WTC11 (cell line): Measurements from ENCODE around the gene OCA2. TPM values are rescaled to one million over a fixed set of nuclear protein-coding genes. Genes with fewer than 3 reads are reported as not detected.

ENCODE experiments used
- ATAC-seq: fragments of 200-7000 bp; cut with Tn5 transposase; 2 replicates; pipeline ENCODE4 v1.10.0; 2021; ENCODE audit warnings: mild to moderate bottlenecking, moderate library complexity
- CTCF ChIA-PET: fragments of 300-600 bp; sonication (Branson Sonifier 250); formaldehyde crosslinking; loops from one replicate; lab custom pipeline; 2021; ENCODE audit warnings: antibody characterized with exemption; lab: Charles Lee
- POLR2A ChIA-PET: fragments of 350-600 bp; sonication (Branson Sonifier 250); formaldehyde crosslinking; loops from one replicate; lab custom pipeline; 2021; ENCODE audit warnings: antibody characterized with exemption; lab: Charles Lee
- DNase-seq: peaks from one replicate; pipeline ENCODE4 v3.0.0; 2021; ENCODE audit warnings: low spot score
- H3K27ac Mint-ChIP-seq: 2 replicates; pipeline ENCODE4 v1.8.0; 2021; ENCODE audit warnings: mixed read lengths
- H3K27me3 Mint-ChIP-seq: 2 replicates; pipeline ENCODE4 v1.8.0; 2021; ENCODE audit warnings: low read depth, mild to moderate bottlenecking, moderate library complexity, mixed read lengths
- H3K36me3 Mint-ChIP-seq: 2 replicates; pipeline ENCODE4 v1.8.0; 2021; ENCODE audit warnings: mixed read lengths
- H3K4me1 Mint-ChIP-seq: 2 replicates; pipeline ENCODE4 v1.8.0; 2022; ENCODE audit warnings: mixed read lengths
- H3K4me3 Mint-ChIP-seq: 2 replicates; pipeline ENCODE4 v1.8.0; 2021; ENCODE audit warnings: mild to moderate bottlenecking, moderate library complexity, mixed read lengths
- H3K9me3 Mint-ChIP-seq: 2 replicates; pipeline ENCODE4 v1.8.0; 2021; ENCODE audit warnings: mixed read lengths
- ATF1 ChIP-seq: sonication (generic); formaldehyde crosslinking; IDR thresholded peaks from 2 replicates; pipeline ENCODE4 v1.8.1; 2023; ENCODE audit warnings: mild to moderate bottlenecking, moderate library complexity, missing genetic modification reagents
- CBFB ChIP-seq: sonication (generic); formaldehyde crosslinking; IDR thresholded peaks from 2 replicates; pipeline ENCODE4 v1.8.1; 2022; ENCODE audit warnings: mild to moderate bottlenecking, low read depth, missing genetic modification reagents
- CREB1 ChIP-seq: sonication (generic); formaldehyde crosslinking; IDR thresholded peaks from 2 replicates; pipeline ENCODE4 v1.8.0; 2023; ENCODE audit warnings: mild to moderate bottlenecking, missing genetic modification reagents
- ELF4 ChIP-seq: sonication (generic); formaldehyde crosslinking; IDR thresholded peaks from 2 replicates; pipeline ENCODE4 v1.8.1; 2022; ENCODE audit warnings: low read depth, mild to moderate bottlenecking, moderate library complexity, missing genetic modification reagents
- EMX1 ChIP-seq: fragments of 250-450 bp; sonication (Bioruptor Pico); IDR thresholded peaks from 2 replicates; pipeline ENCODE4 v1.8.0; 2021; ENCODE audit warnings: mild to moderate bottlenecking
- FOXP1 ChIP-seq: sonication (generic); formaldehyde crosslinking; IDR thresholded peaks from 2 replicates; pipeline ENCODE4 v1.8.0; 2022; ENCODE audit warnings: missing genetic modification reagents, mild to moderate bottlenecking, moderate library complexity, borderline replicate concordance
- GRHL2 ChIP-seq: fragments of 250-450 bp; sonication (Bioruptor Pico); IDR thresholded peaks from 2 replicates; pipeline ENCODE4 v1.8.0; 2022; ENCODE audit warnings: mild to moderate bottlenecking, moderate library complexity; ENCODE audit not compliant: insufficient replicate concordance, severe bottlenecking
- GTF2I ChIP-seq: fragments of 250-450 bp; sonication (Bioruptor Pico); conservative IDR thresholded peaks from 2 replicates; pipeline ENCODE4 v1.4.0; 2021; ENCODE audit warnings: mild to moderate bottlenecking
- HMGA2 ChIP-seq: fragments of 250-450 bp; sonication (Bioruptor Pico); IDR thresholded peaks from 2 replicates; pipeline ENCODE4 v1.4.0; 2021; ENCODE audit warnings: mild to moderate bottlenecking, moderate library complexity
- MYBL2 ChIP-seq: sonication (generic); formaldehyde crosslinking; IDR thresholded peaks from 2 replicates; pipeline ENCODE4 v1.8.1; 2023; ENCODE audit warnings: mild to moderate bottlenecking, moderate library complexity, missing genetic modification reagents
- NFE2L1 ChIP-seq: sonication (generic); formaldehyde crosslinking; IDR thresholded peaks from 2 replicates; pipeline ENCODE4 v1.8.1; 2023; ENCODE audit warnings: missing genetic modification reagents
- NR1H2 ChIP-seq: sonication (generic); formaldehyde crosslinking; IDR thresholded peaks from 2 replicates; pipeline ENCODE4 v1.9.0; 2021; ENCODE audit warnings: mild to moderate bottlenecking, moderate library complexity, missing genetic modification reagents
- RORB ChIP-seq: fragments of 250-450 bp; sonication (Bioruptor Pico); IDR thresholded peaks from 2 replicates; pipeline ENCODE4 v1.9.0; 2021; ENCODE audit warnings: mild to moderate bottlenecking
- SMAD3 ChIP-seq: sonication (generic); formaldehyde crosslinking; IDR thresholded peaks from 2 replicates; pipeline ENCODE4 v1.8.0; 2022; ENCODE audit warnings: missing genetic modification reagents, mild to moderate bottlenecking, borderline replicate concordance
- SMAD4 ChIP-seq: sonication (generic); formaldehyde crosslinking; IDR thresholded peaks from 2 replicates; pipeline ENCODE4 v1.8.0; 2022; ENCODE audit warnings: mild to moderate bottlenecking, missing genetic modification reagents
- SOX15 ChIP-seq: fragments of 250-450 bp; sonication (Bioruptor Pico); IDR thresholded peaks from 2 replicates; pipeline ENCODE4 v1.9.0; 2021; ENCODE audit warnings: mild to moderate bottlenecking
- ZBTB21 ChIP-seq: sonication (generic); formaldehyde crosslinking; IDR thresholded peaks from 2 replicates; pipeline ENCODE4 v1.8.1; 2023; ENCODE audit warnings: mild to moderate bottlenecking, missing genetic modification reagents, borderline replicate concordance
- ZNF219 ChIP-seq: sonication (generic); formaldehyde crosslinking; IDR thresholded peaks from 2 replicates; pipeline ENCODE4 v1.8.0; 2023; ENCODE audit warnings: missing genetic modification reagents, mild to moderate bottlenecking, borderline replicate concordance
- ZNF232 ChIP-seq: sonication (generic); formaldehyde crosslinking; IDR thresholded peaks from 2 replicates; pipeline ENCODE4 v1.8.0; 2022; ENCODE audit warnings: mild to moderate bottlenecking, missing genetic modification reagents
- ZNF263 ChIP-seq: sonication (generic); formaldehyde crosslinking; IDR thresholded peaks from 2 replicates; pipeline ENCODE4 v1.8.1; 2022; ENCODE audit warnings: low read depth, mild to moderate bottlenecking, moderate library complexity, missing genetic modification reagents
- ZNF423 ChIP-seq: fragments of 250-450 bp; sonication (Bioruptor Pico); IDR thresholded peaks from 2 replicates; pipeline ENCODE4 v2.1.2; 2022; ENCODE audit warnings: mild to moderate bottlenecking, moderate library complexity
- total RNA-seq: library from RNA; stranded (reverse); gene quantifications from 3 replicates; pipeline ENCODE4 v1.2.3, GENCODE V29; 2021
- TF ChIP-seq, protein P1 (sequence below): sonication (generic); formaldehyde crosslinking; IDR thresholded peaks from 2 replicates; pipeline ENCODE4 v1.8.0; 2022; ENCODE audit warnings: mild to moderate bottlenecking, missing genetic modification reagents
- TF ChIP-seq, protein P2 (sequence below): sonication (generic); formaldehyde crosslinking; IDR thresholded peaks from 2 replicates; pipeline ENCODE4 v1.8.0; 2023; ENCODE audit warnings: missing genetic modification reagents
- TF ChIP-seq, protein P3 (sequence below): fragments of 250-450 bp; sonication (Bioruptor Pico); IDR thresholded peaks from 2 replicates; pipeline ENCODE4 v1.8.0; 2021; ENCODE audit warnings: mild to moderate bottlenecking
- TF ChIP-seq, protein P4 (sequence below): sonication (generic); formaldehyde crosslinking; IDR thresholded peaks from 2 replicates; pipeline ENCODE4 v1.8.1; 2022; ENCODE audit warnings: missing genetic modification reagents, borderline replicate concordance
- TF ChIP-seq, protein P5 (sequence below): sonication (generic); formaldehyde crosslinking; IDR thresholded peaks from 2 replicates; pipeline ENCODE4 v1.8.1; 2022; ENCODE audit warnings: mild to moderate bottlenecking, moderate library complexity, missing genetic modification reagents
- TF ChIP-seq, protein P6 (sequence below): sonication (generic); formaldehyde crosslinking; IDR thresholded peaks from 2 replicates; pipeline ENCODE4 v1.8.0; 2022; ENCODE audit warnings: mild to moderate bottlenecking, missing genetic modification reagents

Gene OCA2
- total RNA-seq, 1 experiment from 2014 or later: 0.39 TPM

DNA sequence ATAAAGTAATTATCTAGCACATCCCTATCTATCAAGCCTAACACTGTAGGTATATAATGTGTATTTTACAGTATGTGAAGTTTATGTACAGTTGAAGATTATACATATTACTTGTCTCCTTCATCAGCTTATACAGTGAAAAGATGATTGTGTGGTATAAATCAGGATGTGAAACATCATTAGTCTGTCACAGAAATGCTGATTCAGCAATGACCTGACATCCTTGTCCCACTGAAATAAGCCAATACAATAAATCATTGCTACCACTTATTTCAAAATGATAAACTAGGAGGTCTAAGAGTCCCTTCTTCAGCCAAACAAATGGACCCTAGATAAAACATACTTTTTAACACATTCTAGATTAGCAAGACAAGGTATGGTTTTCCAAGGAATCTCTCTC is 225.3 kb downstream of the OCA2 start:
- Mint-ChIP-seq H3K4me3 (no peak overlapping the region), H3K36me3 (no peaks in the 10 kb centered on the region), H3K27me3 (no peaks in the 10 kb centered on the region), H3K9me3 (no peaks in the 10 kb centered on the region), H3K4me1 (no peaks in the 10 kb centered on the region), H3K27ac (no peak overlapping the region)
- ChIA-PET CTCF (no interaction called here), POLR2A (no interaction called here)
- no peak for TF ChIP-seq NFE2L1 (CRISPR knock-in tag)
- no peak for TF ChIP-seq ATF1 (CRISPR knock-in tag)
- TF ChIP-seq, protein P1, sequence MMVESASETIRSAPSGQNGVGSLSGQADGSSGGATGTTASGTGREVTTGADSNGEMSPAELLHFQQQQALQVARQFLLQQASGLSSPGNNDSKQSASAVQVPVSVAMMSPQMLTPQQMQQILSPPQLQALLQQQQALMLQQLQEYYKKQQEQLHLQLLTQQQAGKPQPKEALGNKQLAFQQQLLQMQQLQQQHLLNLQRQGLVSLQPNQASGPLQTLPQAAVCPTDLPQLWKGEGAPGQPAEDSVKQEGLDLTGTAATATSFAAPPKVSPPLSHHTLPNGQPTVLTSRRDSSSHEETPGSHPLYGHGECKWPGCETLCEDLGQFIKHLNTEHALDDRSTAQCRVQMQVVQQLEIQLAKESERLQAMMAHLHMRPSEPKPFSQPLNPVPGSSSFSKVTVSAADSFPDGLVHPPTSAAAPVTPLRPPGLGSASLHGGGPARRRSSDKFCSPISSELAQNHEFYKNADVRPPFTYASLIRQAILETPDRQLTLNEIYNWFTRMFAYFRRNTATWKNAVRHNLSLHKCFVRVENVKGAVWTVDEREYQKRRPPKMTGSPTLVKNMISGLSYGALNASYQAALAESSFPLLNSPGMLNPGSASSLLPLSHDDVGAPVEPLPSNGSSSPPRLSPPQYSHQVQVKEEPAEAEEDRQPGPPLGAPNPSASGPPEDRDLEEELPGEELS (CRISPR knock-in tag): no peak
- TF ChIP-seq, protein P2, sequence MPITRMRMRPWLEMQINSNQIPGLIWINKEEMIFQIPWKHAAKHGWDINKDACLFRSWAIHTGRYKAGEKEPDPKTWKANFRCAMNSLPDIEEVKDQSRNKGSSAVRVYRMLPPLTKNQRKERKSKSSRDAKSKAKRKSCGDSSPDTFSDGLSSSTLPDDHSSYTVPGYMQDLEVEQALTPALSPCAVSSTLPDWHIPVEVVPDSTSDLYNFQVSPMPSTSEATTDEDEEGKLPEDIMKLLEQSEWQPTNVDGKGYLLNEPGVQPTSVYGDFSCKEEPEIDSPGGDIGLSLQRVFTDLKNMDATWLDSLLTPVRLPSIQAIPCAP (CRISPR knock-in tag): no peak
- no peak for TF ChIP-seq GTF2I (CRISPR knock-in tag)
- no peak for DNase-seq
- ATAC-seq: no peak

DNA sequence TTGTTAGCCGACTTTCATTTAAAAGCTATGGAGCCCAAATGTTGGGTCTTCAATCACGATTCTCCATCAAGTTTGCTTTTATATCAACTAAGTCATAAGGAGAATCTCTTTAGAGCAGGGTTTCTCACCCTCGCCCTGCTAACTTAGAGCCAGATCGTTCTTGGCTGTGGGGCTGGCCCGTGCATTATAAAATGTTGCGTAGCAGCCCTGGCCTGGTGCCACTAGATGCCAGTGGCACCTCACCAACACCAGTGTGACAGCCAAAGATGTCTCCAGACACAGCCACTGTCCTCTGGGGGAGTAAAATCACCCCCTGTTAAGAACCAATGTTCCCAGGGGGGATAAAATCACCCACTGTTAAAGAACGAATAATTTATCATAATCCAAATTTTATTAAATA is 226.1 kb downstream of the OCA2 start:
- no peak for DNase-seq
- no peak for TF ChIP-seq MYBL2 (CRISPR knock-in tag)
- TF ChIP-seq CREB1 (CRISPR knock-in tag): no peak
- no peak for TF ChIP-seq SOX15
- no peak for TF ChIP-seq ELF4 (CRISPR knock-in tag)
- no peak for TF ChIP-seq ZBTB21 (CRISPR knock-in tag)
- H3K27ac Mint-ChIP-seq: no peak overlapping the region
- no peaks in the 10 kb centered on the region for H3K36me3 Mint-ChIP-seq
- no peak overlapping the region for H3K4me3 Mint-ChIP-seq
- H3K27me3 Mint-ChIP-seq: no peaks in the 10 kb centered on the region
- peaks cover 3% of the 10 kb centered on the region for H3K4me1 Mint-ChIP-seq
- no peak for ATAC-seq
- no peaks in the 10 kb centered on the region for H3K9me3 Mint-ChIP-seq
- CTCF ChIA-PET: interaction anchor here (1.1 kb wide), 1 partner anchor 192 kb away, joined by 3 read pairs; no protein-coding TSS in a partner anchor
- POLR2A ChIA-PET: no interaction called here

DNA sequence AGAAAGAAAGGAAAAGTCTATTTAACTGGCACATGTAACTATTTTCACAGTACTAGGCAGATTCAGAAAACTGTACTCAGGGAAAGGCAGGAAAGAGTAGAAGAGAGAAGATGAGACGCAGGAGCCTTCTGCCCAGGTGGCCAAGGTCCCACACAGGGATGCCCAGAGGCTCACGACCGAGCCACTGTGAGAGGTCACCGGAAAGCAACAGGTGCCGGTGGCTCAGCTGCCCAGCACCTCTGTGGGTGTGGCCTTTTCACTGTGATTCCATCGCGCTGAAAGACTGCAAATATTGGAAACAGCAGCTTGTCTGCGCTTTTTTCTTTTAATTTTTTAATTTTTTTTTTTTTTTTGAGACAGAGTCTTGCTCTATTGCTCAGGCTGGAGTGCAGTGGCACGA is 226.8 kb downstream of the OCA2 start:
- Mint-ChIP-seq H3K4me3 (no peak overlapping the region), H3K4me1 (peaks cover 6% of the 10 kb centered on the region), H3K27ac (no peak overlapping the region)

DNA sequence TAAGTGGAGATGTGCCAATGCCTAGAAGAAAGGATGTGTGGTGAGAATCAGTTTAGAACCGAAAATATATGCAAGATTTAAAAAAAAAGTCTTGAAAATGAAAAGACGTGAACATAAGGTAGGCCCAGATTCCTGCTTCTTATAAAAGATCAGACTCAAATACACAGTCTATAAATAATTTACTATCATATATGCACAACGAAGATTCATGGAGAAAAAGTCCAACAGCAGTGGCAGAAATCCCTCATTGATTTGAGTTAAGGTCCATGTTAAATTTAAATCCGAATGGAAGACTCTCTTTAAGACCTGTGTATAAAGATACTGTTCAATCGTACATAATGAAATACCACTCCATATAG is 227.2 kb downstream of the OCA2 start:
- Mint-ChIP-seq H3K27ac (no peak overlapping the region), H3K36me3 (no peaks in the 10 kb centered on the region)
- POLR2A ChIA-PET: interaction anchor here (0.7 kb wide), 1 partner anchor 296 kb away, joined by 3 read pairs; no protein-coding TSS in a partner anchor
- TF ChIP-seq, protein P3, sequence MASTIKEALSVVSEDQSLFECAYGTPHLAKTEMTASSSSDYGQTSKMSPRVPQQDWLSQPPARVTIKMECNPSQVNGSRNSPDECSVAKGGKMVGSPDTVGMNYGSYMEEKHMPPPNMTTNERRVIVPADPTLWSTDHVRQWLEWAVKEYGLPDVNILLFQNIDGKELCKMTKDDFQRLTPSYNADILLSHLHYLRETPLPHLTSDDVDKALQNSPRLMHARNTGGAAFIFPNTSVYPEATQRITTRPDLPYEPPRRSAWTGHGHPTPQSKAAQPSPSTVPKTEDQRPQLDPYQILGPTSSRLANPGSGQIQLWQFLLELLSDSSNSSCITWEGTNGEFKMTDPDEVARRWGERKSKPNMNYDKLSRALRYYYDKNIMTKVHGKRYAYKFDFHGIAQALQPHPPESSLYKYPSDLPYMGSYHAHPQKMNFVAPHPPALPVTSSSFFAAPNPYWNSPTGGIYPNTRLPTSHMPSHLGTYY (CRISPR knock-in tag): no peak
- no peak for TF ChIP-seq GRHL2 (CRISPR knock-in tag)
- TF ChIP-seq GTF2I (CRISPR knock-in tag): no peak
- TF ChIP-seq HMGA2 (CRISPR knock-in tag): no peak
- no peak for TF ChIP-seq ATF1 (CRISPR knock-in tag)
- TF ChIP-seq ZBTB21 (CRISPR knock-in tag): no peak
- TF ChIP-seq, protein P4, sequence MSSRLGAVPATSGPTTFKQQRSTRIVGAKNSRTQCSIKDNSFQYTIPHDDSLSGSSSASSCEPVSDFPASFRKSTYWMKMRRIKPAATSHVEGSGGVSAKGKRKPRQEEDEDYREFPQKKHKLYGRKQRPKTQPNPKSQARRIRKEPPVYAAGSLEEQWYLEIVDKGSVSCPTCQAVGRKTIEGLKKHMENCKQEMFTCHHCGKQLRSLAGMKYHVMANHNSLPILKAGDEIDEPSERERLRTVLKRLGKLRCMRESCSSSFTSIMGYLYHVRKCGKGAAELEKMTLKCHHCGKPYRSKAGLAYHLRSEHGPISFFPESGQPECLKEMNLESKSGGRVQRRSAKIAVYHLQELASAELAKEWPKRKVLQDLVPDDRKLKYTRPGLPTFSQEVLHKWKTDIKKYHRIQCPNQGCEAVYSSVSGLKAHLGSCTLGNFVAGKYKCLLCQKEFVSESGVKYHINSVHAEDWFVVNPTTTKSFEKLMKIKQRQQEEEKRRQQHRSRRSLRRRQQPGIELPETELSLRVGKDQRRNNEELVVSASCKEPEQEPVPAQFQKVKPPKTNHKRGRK (CRISPR knock-in tag): no peak
- TF ChIP-seq, protein P5, sequence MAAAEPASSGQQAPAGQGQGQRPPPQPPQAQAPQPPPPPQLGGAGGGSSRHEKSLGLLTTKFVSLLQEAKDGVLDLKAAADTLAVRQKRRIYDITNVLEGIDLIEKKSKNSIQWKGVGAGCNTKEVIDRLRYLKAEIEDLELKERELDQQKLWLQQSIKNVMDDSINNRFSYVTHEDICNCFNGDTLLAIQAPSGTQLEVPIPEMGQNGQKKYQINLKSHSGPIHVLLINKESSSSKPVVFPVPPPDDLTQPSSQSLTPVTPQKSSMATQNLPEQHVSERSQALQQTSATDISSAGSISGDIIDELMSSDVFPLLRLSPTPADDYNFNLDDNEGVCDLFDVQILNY (CRISPR knock-in tag): no peak
- no peak for TF ChIP-seq NR1H2 (CRISPR knock-in tag)

More for the DNA sequence above, 226.8 kb downstream of the OCA2 start:
- POLR2A ChIA-PET: interaction anchor here (0.7 kb wide), 1 partner anchor 296 kb away, joined by 3 read pairs; no protein-coding TSS in a partner anchor
- no peak for TF ChIP-seq SMAD3 (CRISPR knock-in tag)
- TF ChIP-seq SMAD4 (CRISPR knock-in tag): no peak
- TF ChIP-seq ZNF423 (CRISPR knock-in tag): no peak
- no peak for TF ChIP-seq ZNF263
- TF ChIP-seq, protein P6, sequence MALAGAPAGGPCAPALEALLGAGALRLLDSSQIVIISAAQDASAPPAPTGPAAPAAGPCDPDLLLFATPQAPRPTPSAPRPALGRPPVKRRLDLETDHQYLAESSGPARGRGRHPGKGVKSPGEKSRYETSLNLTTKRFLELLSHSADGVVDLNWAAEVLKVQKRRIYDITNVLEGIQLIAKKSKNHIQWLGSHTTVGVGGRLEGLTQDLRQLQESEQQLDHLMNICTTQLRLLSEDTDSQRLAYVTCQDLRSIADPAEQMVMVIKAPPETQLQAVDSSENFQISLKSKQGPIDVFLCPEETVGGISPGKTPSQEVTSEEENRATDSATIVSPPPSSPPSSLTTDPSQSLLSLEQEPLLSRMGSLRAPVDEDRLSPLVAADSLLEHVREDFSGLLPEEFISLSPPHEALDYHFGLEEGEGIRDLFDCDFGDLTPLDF (CRISPR knock-in tag): no peak
- TF ChIP-seq ZNF232 (CRISPR knock-in tag): no peak
- no peak for TF ChIP-seq ZNF219 (CRISPR knock-in tag)
- TF ChIP-seq CBFB (CRISPR knock-in tag): no peak
- no peak for TF ChIP-seq FOXP1 (CRISPR knock-in tag)
- TF ChIP-seq EMX1 (CRISPR knock-in tag): no peak
- TF ChIP-seq RORB (CRISPR knock-in tag): no peak
- H3K36me3 Mint-ChIP-seq: no peaks in the 10 kb centered on the region
- ATAC-seq: no peak
- H3K27me3 Mint-ChIP-seq: no peaks in the 10 kb centered on the region
- no peak for DNase-seq
- no peaks in the 10 kb centered on the region for H3K9me3 Mint-ChIP-seq
- CTCF ChIA-PET: interaction anchor here (1.1 kb wide), 1 partner anchor 191 kb away, joined by 3 read pairs; no protein-coding TSS in a partner anchor

More for the DNA sequence above, 227.2 kb downstream of the OCA2 start:
- ATAC-seq (no peak), DNase-seq (no peak)
- H3K27me3 Mint-ChIP-seq: no peaks in the 10 kb centered on the region
- H3K9me3 Mint-ChIP-seq: no peaks in the 10 kb centered on the region
- no peak overlapping the region for H3K4me3 Mint-ChIP-seq
- H3K4me1 Mint-ChIP-seq: peaks cover 6% of the 10 kb centered on the region
- CTCF ChIA-PET: interaction anchor here (1.1 kb wide), 1 partner anchor 191 kb away, joined by 3 read pairs; no protein-coding TSS in a partner anchor
